GM12874 (cell line): Measurements from ENCODE around the gene SEPTIN5.

Source experiments
- CTCF ChIP-seq: IDR thresholded peaks from 2 replicates; pipeline ENCODE4 v1.5.1; 2011; ENCODE audit warnings: low read depth, mild to moderate bottlenecking, control low read depth, low read length, moderate library complexity; ENCODE audit not compliant: insufficient read depth

Gene SEPTIN5

GRCh38 chr22:19749876-19750275 is 35.6 kb downstream of the SEPTIN5 start:
- TF ChIP-seq CTCF, result no peak

GRCh38 chr22:19750507-19751490 is 36.5 kb downstream of the SEPTIN5 start:
- TF ChIP-seq CTCF, result no peak

DNA sequence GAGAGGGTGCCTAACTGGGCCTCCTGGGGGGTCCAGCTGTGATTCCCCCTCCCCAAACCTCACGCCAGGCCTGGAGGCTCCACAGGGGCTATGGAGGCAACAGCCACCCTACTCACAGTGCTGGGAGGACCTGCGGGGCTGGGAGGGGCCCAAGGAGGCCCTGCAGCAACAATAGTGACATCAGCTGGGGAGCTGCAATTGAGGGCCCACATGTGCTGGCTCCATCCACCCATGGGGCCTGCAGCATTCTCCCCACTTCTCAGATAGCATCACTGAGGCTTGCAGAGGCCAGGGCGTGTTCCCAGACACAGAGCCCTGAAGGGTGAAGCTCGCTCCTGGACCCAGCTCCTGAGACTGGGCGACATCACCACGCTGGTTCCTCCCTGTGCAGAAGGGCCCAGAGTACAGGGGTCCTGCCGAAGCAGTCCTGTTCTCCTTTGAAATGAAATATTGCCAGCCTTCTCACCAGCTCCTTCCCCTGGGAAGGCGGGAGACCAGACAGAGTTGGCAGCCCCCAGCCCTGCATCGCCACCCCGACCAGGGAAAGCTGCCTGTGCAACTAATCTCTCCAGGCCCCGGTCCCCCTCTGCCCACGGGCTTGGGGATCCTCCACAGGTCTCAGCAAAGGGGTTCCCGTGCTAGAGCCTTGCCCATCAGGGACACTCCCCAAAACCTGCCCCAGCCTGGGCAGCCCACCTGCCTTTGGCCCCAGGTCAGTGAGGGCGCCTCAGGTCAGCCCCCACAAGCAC is 37.4 kb downstream of the SEPTIN5 start:
- no peak for TF ChIP-seq CTCF

- TF ChIP-seq CTCF, result peak; percentile 27; the same call in 1 of the 2 replicates
Measured at GRCh38 chr22:19753090-19753842, 39.0 kb downstream of the SEPTIN5 start.

DNA sequence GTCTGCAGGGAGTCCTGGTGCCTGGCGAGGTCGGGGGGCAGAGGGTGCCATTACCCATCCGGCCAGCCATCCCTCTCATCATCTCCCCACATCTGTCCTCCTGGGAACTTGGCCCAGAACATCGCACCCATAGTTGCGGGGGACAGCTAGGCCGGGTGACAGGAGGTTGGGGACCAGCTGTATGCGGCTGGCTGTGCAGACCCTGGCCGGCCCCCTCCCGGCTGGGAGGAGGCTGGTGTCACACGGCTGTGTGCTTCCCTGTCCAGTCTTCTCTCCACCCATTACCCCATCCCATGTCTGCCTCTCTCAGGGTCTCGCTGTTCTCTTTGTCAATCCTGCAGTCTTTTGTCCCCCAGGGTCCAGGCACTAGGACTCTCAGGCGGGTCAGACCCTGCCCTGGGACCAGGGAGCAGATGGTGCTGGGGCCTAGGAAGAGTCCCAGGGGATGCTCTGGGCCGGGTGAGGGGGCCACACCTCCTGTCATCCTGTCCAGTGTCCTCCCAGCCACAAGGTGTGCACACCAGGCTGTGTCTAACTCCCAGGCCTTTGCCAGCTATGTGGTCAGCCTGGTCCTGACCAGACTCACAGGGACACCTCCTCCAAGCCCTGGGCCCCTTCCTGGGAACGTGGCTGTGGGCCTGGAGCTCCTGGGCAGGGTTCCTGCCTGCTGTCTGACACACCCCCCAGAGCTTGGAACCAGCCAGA is 39.8 kb downstream of the SEPTIN5 start:
- TF ChIP-seq CTCF, result no peak

DNA sequence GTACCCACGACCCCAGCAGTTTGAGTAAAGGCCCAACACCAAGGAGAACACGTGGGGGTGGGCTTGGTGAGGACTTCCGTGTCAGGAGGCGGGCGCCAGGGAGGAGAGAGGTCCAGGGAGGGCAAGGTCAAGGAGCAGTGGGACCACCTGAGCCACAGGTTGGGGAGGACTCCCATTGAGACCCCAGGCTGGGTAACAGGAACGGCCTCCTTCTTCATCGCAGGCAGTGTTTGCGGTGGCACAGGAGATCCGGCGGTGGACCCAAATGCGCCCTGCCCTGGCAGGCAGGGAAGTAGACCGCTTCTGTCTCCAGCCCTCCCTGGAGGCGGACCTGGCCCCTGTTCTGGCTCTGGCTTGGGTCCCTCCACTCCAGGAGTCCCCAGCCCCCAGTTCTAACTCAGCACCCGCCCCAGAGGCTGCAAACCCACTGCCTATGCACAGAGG is 40.4 kb downstream of the SEPTIN5 start:
- TF ChIP-seq CTCF, result no peak
